H1 (cell line): ENCODE measurements around the gene THRB. TPM values are rescaled to one million over a fixed set of nuclear protein-coding genes. Genes with fewer than 3 reads are reported as not detected.

Experiments
- CBX8 ChIP-seq: fragments of 300-800, 300-1000 bp; sonication (generic); IDR thresholded peaks from 2 replicates; pipeline ENCODE4 v1.7.1; 2016; ENCODE audit warnings: low read depth, low read length, borderline replicate concordance
- polyA plus RNA-seq, 7 experiments: library from polyadenylated mRNA; depleted of rRNA in 3 of 7; stranded (reverse) in 5 of 7; unstranded in 2 of 7; fragments of >200 nt in 5 of 7; fragments of 200-250 nt in 2 of 7; gene quantifications; 1 replicate in 5 of 7; 2 replicates in 1 of 7; 4 replicates in 1 of 7; pipeline versions ENCODE4 v1.2.1 to v1.2.3, GENCODE V29; 2011 to 2013; ENCODE audit warnings: missing spikeins in 2 of 7, mixed read lengths in 2 of 7
- total RNA-seq: library from RNA; stranded (reverse); fragmentation: NEBNext Ultra II Directional; extraction: Animal tissue kit (Norgen Biotek cat#: 25700); gene quantifications from 2 replicates; pipeline ENCODE4 v1.2.1, GENCODE V29; 2021
- TF ChIP-seq, protein P1 (sequence below): IDR thresholded peaks from 2 replicates; pipeline ENCODE4 v1.6.1; 2011; ENCODE audit warnings: low read length, improper control_type of control experiment

Gene THRB
- total and polyA plus RNA-seq, 2 of the 8 experiments (the other 6 are each of a cell fraction or from before 2014, with no cell fraction given): 0.98 to 3.9 TPM

DNA sequence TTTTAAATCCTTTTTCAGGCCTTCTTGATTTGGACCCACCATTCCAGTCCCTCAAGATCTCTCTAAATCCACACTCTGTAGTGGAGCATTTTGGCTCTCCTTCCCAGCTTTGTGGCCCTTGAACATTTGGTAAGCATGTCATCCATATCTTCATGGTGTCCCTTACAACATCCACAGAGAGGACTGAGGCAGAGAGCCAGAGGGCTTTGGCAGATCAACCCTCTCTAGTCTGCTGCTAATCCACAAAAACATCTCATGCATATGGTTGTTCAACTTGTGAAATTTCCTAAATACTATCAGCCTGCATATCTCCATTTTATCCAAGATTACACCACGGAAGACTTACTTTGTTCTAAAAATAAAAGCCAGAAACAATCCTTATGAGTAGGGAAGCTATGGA is 23.2 kb downstream of the THRB start (continued):
- TF ChIP-seq, protein P1, sequence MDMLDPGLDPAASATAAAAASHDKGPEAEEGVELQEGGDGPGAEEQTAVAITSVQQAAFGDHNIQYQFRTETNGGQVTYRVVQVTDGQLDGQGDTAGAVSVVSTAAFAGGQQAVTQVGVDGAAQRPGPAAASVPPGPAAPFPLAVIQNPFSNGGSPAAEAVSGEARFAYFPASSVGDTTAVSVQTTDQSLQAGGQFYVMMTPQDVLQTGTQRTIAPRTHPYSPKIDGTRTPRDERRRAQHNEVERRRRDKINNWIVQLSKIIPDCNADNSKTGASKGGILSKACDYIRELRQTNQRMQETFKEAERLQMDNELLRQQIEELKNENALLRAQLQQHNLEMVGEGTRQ: no peak
- TF ChIP-seq CBX8: no peak
- TF ChIP-seq, all 59 proteins: peak for 0
